ENCODE data around the gene TINCR. TPM values are rescaled to one million over a fixed set of nuclear protein-coding genes. Genes with fewer than 3 reads are reported as not detected.

The TINCR gene
- total and polyA plus RNA-seq, 4 donors, result 0.05 to 0.08 TPM; not detected in 2

DNA sequence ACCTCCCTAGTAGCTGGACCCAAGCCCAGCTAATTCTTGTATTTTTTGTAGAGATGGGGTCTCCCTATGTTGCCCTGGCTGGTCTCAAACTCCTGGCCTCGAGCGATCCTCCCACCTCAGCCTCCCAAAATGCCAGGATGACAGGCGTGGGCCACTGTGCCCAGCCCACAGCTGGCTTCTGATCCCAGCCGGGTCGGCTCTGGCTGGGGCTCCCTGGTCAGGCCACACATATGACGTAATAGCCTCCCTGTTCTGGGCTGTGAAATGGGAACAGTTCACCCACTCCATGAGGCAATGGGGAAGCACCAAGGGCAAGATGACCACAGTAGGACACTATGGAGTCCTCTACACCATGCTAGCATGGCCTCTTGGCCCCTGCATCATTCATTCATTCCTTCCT is 41.1 kb downstream of the TINCR start:
- Histone ChIP-seq H3K36me3 (ENCODE audit: control insufficient read depth in 4 of 4, insufficient read depth in 3 of 4, low read depth in 1 of 4, low read length in 3 of 4) (no peaks in the 10 kb centered on the region), H3K4me3 (ENCODE audit: low read depth in 1 of 3, low read length in 3 of 3) (no peak overlapping the region), H3K27me3 (ENCODE audit: control insufficient read depth in 4 of 4, insufficient read depth in 4 of 4, low read length in 3 of 4) (no peaks in the 10 kb centered on the region), H3K27ac (ENCODE audit: low read depth in 1 of 2, low read length in 2 of 2) (no peak overlapping the region), H3K9me3 (ENCODE audit: control insufficient read depth in 4 of 4, low read length in 3 of 4) (no peaks in the 10 kb centered on the region), H3K4me1 (ENCODE audit: control insufficient read depth in 4 of 4, insufficient read depth in 4 of 4, low read length in 3 of 4) (no peaks in the 10 kb centered on the region), H3K9ac (ENCODE audit: low read depth in 1 of 2, low read length in 2 of 2) (no peak overlapping the region)
- TF ChIP-seq SP1 (IDR thresholded peaks at IDR 0.05), result no peak
- no peak for DNase-seq (ENCODE audit: low spot score)
- 78% methylated on average over 6 of the region's 6 CpGs for WGBS

GRCh38 chr19:5524081-5524480 is 43.7 kb downstream of the TINCR start:
- H3K36me3 ChIP-seq (ENCODE audit: control insufficient read depth in 4 of 4, insufficient read depth in 3 of 4, low read depth in 1 of 4, low read length in 3 of 4), result no peaks in the 10 kb centered on the region
- TF ChIP-seq FOXA2 (IDR thresholded peaks at IDR 0.05) (no peak), RAD21 (IDR thresholded peaks at IDR 0.05) (no peak), NR2F2 (IDR thresholded peaks at IDR 0.05) (no peak), HNF4G (IDR thresholded peaks at IDR 0.05) (no peak), TAF1 (conservative IDR thresholded peaks at IDR 0.05) (no peak), HNF4A (conservative IDR thresholded peaks at IDR 0.05) (no peak), SP1 (IDR thresholded peaks at IDR 0.05) (no peak), YY1 (IDR thresholded peaks at IDR 0.05) (no peak)
- TF ChIP-seq, protein P1, sequence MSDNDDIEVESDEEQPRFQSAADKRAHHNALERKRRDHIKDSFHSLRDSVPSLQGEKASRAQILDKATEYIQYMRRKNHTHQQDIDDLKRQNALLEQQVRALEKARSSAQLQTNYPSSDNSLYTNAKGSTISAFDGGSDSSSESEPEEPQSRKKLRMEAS (IDR thresholded peaks at IDR 0.05), result no peak
- TF ChIP-seq, protein P2, sequence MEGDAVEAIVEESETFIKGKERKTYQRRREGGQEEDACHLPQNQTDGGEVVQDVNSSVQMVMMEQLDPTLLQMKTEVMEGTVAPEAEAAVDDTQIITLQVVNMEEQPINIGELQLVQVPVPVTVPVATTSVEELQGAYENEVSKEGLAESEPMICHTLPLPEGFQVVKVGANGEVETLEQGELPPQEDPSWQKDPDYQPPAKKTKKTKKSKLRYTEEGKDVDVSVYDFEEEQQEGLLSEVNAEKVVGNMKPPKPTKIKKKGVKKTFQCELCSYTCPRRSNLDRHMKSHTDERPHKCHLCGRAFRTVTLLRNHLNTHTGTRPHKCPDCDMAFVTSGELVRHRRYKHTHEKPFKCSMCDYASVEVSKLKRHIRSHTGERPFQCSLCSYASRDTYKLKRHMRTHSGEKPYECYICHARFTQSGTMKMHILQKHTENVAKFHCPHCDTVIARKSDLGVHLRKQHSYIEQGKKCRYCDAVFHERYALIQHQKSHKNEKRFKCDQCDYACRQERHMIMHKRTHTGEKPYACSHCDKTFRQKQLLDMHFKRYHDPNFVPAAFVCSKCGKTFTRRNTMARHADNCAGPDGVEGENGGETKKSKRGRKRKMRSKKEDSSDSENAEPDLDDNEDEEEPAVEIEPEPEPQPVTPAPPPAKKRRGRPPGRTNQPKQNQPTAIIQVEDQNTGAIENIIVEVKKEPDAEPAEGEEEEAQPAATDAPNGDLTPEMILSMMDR (IDR thresholded peaks at IDR 0.05; ENCODE audit: low read depth, low read length, missing input control), result no peak
- TF ChIP-seq, protein P3, sequence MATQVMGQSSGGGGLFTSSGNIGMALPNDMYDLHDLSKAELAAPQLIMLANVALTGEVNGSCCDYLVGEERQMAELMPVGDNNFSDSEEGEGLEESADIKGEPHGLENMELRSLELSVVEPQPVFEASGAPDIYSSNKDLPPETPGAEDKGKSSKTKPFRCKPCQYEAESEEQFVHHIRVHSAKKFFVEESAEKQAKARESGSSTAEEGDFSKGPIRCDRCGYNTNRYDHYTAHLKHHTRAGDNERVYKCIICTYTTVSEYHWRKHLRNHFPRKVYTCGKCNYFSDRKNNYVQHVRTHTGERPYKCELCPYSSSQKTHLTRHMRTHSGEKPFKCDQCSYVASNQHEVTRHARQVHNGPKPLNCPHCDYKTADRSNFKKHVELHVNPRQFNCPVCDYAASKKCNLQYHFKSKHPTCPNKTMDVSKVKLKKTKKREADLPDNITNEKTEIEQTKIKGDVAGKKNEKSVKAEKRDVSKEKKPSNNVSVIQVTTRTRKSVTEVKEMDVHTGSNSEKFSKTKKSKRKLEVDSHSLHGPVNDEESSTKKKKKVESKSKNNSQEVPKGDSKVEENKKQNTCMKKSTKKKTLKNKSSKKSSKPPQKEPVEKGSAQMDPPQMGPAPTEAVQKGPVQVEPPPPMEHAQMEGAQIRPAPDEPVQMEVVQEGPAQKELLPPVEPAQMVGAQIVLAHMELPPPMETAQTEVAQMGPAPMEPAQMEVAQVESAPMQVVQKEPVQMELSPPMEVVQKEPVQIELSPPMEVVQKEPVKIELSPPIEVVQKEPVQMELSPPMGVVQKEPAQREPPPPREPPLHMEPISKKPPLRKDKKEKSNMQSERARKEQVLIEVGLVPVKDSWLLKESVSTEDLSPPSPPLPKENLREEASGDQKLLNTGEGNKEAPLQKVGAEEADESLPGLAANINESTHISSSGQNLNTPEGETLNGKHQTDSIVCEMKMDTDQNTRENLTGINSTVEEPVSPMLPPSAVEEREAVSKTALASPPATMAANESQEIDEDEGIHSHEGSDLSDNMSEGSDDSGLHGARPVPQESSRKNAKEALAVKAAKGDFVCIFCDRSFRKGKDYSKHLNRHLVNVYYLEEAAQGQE (IDR thresholded peaks at IDR 0.05), result no peak
- 67% methylated on average over 6 of the region's 6 CpGs for WGBS
- peaks cover 2 to 6% (median 4%) of the 10 kb centered on the region in 4 donors for H3K9me3 ChIP-seq (ENCODE audit: control insufficient read depth in 4 of 4, low read length in 3 of 4)
- H3K9ac ChIP-seq (ENCODE audit: low read depth in 1 of 2, low read length in 2 of 2), result no peak overlapping the region
- H3K27me3 ChIP-seq (ENCODE audit: control insufficient read depth in 4 of 4, insufficient read depth in 4 of 4, low read length in 3 of 4), result no peaks in the 10 kb centered on the region
- no peak overlapping the region for H3K27ac ChIP-seq (ENCODE audit: low read depth in 1 of 2, low read length in 2 of 2)
- no peak for DNase-seq (ENCODE audit: low spot score)
- H3K4me3 ChIP-seq (ENCODE audit: low read depth in 1 of 3, low read length in 3 of 3), result no peak overlapping the region
- H3K4me1 ChIP-seq (ENCODE audit: control insufficient read depth in 4 of 4, insufficient read depth in 4 of 4, low read length in 3 of 4), result no peaks in the 10 kb centered on the region

- Histone ChIP-seq H3K36me3 (ENCODE audit: control insufficient read depth in 4 of 4, insufficient read depth in 3 of 4, low read depth in 1 of 4, low read length in 3 of 4) (no peaks in the 10 kb centered on the region), H3K4me3 (ENCODE audit: low read depth in 1 of 3, low read length in 3 of 3) (no peak overlapping the region), H3K4me1 (ENCODE audit: control insufficient read depth in 4 of 4, insufficient read depth in 4 of 4, low read length in 3 of 4) (no peaks in the 10 kb centered on the region), H3K27me3 (ENCODE audit: control insufficient read depth in 4 of 4, insufficient read depth in 4 of 4, low read length in 3 of 4) (no peaks in the 10 kb centered on the region), H3K9me3 (ENCODE audit: control insufficient read depth in 4 of 4, low read length in 3 of 4) (peaks cover 2 to 7% (median 4%) of the 10 kb centered on the region in 4 donors), H3K27ac (ENCODE audit: low read depth in 1 of 2, low read length in 2 of 2) (no peak overlapping the region), H3K9ac (ENCODE audit: low read depth in 1 of 2, low read length in 2 of 2) (no peak overlapping the region)
- 63% methylated on average over 11 of the region's 11 CpGs for WGBS
- DNase-seq (ENCODE audit: low spot score), result no peak
- TF ChIP-seq FOXA1 (IDR thresholded peaks at IDR 0.05), result no peak
- no peak for TF ChIP-seq NR2F2 (IDR thresholded peaks at IDR 0.05)
- no peak for TF ChIP-seq HNF4A (conservative IDR thresholded peaks at IDR 0.05)
Observed at GRCh38 chr19:5522106-5522505, 45.6 kb downstream of the TINCR start.

Data from liver (tissue), 9 donors.